Hindlimb muscle (tissue), 1 donor: Measurements from ENCODE around the gene LRRC17. TPM values are rescaled to one million over a fixed set of nuclear protein-coding genes. Genes with fewer than 3 reads are reported as not detected.
"Not testable (repeated sequence)": the region's sequence is repeated elsewhere in the genome, so short reads cannot be mapped to it uniquely, and the experiment has no call there.

Experiments
- DNase-seq: peaks from one replicate; pipeline ENCODE4 v3.0.0-alpha.2; 2013
- polyA plus RNA-seq: library from polyadenylated mRNA; unstranded; fragments of 120-200 nt; gene quantifications from one replicate; pipeline ENCODE4 v1.2.1, GENCODE V29; 2013; ENCODE audit not compliant: insufficient read length

The LRRC17 gene
- polyA plus RNA-seq, 1 donor = 26.4 TPM

DNA sequence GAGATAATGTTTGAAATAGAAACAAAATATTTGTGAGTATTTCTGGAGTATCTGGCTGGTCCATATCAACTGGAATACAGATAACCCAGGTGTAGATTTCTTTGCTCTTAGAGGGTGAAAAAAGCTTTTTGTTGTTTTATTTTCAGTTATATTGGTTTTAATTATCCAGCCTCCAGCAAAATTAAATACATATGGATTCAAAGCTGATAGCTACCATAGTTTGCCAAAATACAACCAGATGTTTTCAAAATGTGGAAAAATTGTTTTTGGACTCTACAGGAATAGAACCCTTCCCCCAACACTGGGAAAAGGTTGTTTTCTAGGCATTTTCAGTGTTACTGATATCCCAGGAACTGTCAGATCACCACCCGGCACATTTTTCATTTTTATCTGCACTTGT, 30.1 kb downstream of the LRRC17 start:
- no peak for DNase-seq

DNA sequence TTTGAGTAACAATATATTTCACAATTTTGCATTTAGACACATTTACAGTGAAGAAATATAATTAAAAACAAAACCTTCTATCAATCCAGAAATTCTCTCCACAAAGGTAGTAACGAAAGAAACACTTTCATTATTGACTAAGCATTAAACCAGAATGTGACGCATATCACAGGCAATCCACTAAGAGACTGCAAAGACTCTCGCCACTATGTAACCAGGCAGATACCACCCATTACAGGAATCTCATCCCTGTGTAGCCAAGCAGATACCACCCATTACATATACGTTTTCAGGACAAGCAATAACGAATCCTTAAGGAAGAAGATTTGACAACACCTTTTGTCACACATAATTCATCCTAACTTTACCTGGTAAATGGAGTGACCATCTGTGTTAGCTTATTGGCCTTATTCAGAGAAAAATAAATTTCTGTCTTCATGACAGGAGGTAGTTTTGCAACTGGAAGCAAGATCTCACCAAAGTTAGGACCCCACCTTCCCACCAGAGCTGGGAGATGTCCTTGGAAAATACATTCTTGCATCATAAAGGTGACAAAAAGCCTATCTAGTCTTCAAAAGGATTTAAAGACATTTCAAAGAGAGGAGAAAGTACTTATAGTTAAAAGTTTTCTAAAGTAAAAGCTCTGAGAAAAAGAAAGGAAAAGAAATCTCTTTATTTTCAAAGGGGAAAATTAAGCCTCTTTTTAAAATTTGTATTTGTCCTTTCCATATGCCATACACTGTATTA, 30.8 kb downstream of the LRRC17 start:
- DNase-seq = no peak

DNA sequence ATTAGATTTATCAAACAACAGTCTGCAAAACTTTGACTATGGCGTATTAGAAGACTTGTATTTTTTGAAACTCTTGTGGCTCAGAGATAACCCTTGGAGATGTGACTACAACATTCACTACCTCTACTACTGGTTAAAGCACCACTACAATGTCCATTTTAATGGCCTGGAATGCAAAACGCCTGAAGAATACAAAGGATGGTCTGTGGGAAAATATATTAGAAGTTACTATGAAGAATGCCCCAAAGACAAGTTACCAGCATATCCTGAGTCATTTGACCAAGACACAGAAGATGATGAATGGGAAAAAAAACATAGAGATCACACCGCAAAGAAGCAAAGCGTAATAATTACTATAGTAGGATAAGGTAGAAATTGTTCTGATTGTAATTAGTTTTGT, 31.4 kb downstream of the LRRC17 start:
- no peak for DNase-seq

- no peak for DNase-seq
Measured at GRCh38 chr7:102951839-102952238, 39.0 kb downstream of the LRRC17 start.

DNA sequence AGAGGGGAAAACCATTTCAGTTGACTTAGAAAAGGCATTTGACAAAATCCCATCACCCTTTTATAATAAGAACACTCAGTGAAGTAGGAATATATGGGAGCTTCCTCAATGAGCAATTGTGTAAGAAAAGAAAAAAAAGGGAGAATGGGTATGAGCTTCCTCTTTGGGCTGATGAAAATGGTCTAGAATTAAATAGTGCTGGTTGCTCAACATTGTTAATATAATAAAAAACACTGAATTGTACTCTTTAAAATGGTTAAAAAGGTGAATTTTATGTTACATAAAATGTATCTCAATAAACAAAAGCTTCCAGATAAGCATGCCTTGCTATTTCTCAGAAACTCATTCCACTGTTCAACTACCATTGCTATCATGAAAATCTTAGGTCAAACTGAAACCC, 40.6 kb downstream of the LRRC17 start:
- DNase-seq = no peak

- not testable (repeated sequence) for DNase-seq
Measured at GRCh38 chr7:102954359-102954758, 41.6 kb downstream of the LRRC17 start.

- not testable (repeated sequence) for DNase-seq
Measured at GRCh38 chr7:102958004-102958403, 45.2 kb downstream of the LRRC17 start.

GRCh38 chr7:102961993-102962392, 49.2 kb downstream of the LRRC17 start:
- DNase-seq = not testable (repeated sequence)

DNA sequence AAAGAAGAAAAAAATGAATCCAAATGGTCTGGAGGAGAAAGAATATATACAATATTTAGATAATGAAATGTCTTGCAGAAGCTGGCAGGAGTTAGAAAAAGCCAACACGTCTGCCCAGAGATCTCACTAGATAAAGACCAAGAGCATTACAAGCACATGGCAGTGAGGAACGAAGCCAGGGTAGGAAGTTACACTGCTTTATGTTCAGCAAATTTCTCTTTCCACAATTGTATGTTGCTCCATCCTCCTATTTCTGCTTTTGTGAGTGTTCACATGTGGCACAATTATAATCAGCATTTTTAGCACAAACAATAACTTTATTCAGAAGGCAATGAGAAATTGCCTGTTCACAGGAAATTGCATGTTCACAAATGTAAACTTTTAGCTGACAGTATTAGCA, 53.7 kb downstream of the LRRC17 start:
- no peak for DNase-seq

DNA sequence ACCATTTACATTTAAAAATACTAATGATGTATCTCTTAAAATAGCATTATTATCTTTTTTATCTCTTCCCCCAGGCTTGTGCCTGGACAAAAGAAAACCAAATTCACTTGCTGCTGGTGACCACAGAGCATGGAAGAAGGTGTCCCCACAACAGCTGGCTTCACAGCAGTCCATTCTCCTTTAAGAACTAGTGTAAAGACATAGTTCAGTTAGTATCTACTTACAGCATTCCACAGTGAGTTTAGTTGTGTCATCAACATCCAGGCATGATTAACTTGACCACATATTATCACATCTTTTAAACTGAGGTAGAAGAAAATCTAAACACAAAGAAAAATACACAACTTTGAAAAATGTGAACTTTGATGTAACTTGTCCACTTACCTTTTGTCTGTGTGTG, 55.0 kb downstream of the LRRC17 start:
- DNase-seq = no peak

GRCh38 chr7:102973096-102973802, 60.4 kb downstream of the LRRC17 start:
- no peak for DNase-seq

DNA sequence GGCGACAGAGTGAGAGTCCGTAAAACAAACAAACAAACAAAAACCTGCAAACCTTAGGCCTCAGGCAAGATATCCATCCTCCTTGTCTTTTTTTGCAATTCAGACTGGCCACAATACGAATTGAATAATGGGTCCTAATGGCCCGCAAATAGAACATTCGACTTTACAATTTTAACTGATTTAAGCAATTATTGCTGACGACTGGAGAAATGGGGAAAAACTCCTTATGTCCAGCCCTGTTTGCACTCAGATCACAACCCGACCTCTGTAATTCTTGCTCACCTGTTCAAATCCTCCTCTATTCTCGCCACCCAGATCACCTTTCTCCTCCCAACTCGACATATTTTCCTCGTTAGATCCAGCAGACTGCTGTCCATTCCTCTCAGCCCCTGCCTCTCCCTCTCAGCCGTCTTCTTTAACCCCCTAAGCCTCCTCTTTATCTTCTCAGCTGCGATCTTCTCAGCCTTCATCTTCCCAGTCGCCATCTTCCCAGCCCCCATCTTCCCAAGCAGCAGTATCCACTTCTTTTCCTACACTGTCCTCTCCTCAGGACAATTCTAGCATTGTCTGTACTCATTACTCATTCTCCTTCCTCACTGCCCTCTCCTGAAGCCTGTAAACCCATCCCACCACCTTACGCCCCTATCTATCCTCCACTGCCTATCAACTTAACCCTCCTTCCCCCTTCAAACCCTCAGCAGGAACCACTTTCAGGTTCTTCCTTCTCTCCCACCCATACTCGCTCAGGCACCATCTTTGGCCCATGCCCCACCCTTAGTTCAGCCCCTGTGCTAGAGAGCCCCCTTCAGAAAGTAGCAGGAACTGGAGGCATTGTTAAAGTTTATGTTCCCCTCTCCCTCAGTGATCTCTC, 61.8 kb downstream of the LRRC17 start:
- DNase-seq = no peak

- DNase-seq = no peak
Measured at GRCh38 chr7:102975854-102976253, 63.1 kb downstream of the LRRC17 start.

DNA sequence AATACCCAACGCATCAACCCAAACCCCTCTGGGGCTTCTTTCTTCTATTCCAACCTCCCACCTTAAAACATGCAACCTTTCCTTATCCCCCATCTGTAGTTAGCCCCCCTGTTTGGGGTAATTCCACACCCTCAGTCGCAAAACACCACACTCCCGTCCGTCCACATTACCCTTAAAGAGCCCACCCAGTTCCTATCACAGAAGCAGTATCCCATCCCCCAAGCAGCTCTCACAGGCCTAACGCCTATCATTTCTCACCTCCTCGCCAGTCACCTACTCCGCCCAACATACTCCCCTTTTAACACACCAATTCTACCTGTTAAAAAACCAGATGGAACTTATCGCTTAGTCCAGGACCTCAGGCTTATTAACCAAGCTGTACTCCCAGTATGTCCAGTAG, 63.7 kb downstream of the LRRC17 start:
- no peak for DNase-seq

- not testable (repeated sequence) for DNase-seq
Measured at GRCh38 chr7:102977586-102977985, 64.8 kb downstream of the LRRC17 start.

GRCh38 chr7:102978284-102978683, 65.5 kb downstream of the LRRC17 start:
- DNase-seq = no peak

DNA sequence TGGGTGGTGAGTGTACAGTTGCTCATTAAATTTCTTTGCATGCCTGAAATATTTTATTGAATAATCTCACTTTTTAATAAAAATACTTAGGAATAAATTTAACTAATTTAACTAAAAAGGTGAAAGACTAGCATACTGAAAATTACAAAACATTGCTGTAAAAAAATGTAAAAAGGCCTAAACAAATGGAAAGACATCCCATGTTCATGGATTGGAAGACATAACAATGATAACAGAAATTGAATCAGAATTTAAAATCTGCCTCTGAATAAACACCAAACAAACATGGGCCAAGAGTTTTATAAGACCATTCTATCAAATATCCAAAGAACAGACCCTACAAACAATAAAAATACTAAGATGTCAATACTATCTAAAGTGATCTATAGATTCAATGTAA, 66.9 kb downstream of the LRRC17 start:
- DNase-seq = no peak

DNA sequence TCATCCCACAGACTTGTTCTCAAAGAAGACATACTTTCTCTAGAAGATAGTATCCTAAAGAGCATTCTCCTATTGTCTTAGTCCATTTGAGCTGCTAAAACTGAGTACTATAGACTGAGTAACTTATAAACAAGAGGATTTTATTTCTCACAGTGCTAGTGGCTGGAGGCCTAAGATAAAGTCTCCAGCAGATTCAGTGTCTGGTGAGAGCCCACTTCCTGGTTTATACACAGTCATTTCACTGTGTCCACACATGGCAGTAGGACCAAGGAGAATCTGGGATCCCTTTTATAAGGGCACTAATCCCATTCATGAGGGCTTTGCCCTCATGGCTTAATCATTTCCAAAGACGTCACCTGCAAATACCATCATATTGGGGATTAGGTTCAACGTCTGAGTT, 68.7 kb downstream of the LRRC17 start:
- no peak for DNase-seq

GRCh38 chr7:102982235-102982634, 69.4 kb downstream of the LRRC17 start:
- no peak for DNase-seq

DNA sequence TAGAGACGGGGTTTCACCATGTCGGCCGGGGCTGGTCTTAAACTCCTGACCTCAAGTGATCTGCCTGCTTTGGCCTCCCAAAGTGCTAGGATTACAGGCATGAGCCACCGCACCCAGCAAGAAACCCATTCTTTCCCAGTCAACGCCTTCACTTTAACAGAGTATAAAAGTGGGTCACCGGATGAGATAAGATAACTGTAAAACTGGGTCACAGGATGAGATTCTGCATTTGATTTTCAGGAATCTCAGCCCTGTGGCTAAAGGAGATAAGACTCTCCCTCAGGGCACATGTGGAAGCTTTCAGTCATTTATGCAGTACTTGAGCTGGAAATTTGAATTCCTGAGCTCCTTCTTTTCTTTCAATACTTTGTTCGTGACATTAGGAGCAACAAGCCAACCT, 70.8 kb downstream of the LRRC17 start:
- DNase-seq = no peak

- no peak for DNase-seq
Measured at GRCh38 chr7:102985176-102985783, 72.5 kb downstream of the LRRC17 start.

- DNase-seq = no peak
Measured at GRCh38 chr7:102988088-102988487, 75.3 kb downstream of the LRRC17 start.
